Dermis blood vessel endothelial cell (primary cell): ENCODE measurements around the gene KLHDC3. TPM values are rescaled to one million over a fixed set of nuclear protein-coding genes. Genes with fewer than 3 reads are reported as not detected.
A peak's percentile ranks its signal among the peaks of the same experiment; 100 is the strongest.
"Not testable (repeated sequence)": the region's sequence is repeated elsewhere in the genome, so short reads cannot be mapped to it uniquely, and the experiment has no call there.

Experiments
- DNase-seq: peaks from one replicate; pipeline ENCODE4 v3.0.0; 2010
- total RNA-seq: library from RNA; depleted of rRNA; stranded (reverse); fragments of >200 nt; gene quantifications from 2 replicates; pipeline ENCODE4 v1.2.3, GENCODE V29; 2014

KLHDC3 gene
- total RNA-seq, 1 donor from 2014 or later = 134 TPM

GRCh38 chr6:42988486-42989020, 25.5 kb upstream of the KLHDC3 start:
- peak; percentile 61 for DNase-seq

- DNase-seq = no peak
These were observed 24.1 kb upstream of the KLHDC3 start for GRCh38 chr6:42989923-42990322.

- DNase-seq = no peak
These were observed 20.6 kb upstream of the KLHDC3 start for GRCh38 chr6:42993445-42993844.

GRCh38 chr6:42996513-42996912, 17.5 kb upstream of the KLHDC3 start:
- no peak for DNase-seq

GRCh38 chr6:42998205-42998604, 15.8 kb upstream of the KLHDC3 start:
- not testable (repeated sequence) for DNase-seq

- no peak for DNase-seq
These were observed 12.2 kb upstream of the KLHDC3 start for GRCh38 chr6:43001843-43002242.

- no peak for DNase-seq
These were observed 8.2 kb upstream of the KLHDC3 start for GRCh38 chr6:43005844-43006243.

GRCh38 chr6:43006251-43006650, 7.8 kb upstream of the KLHDC3 start:
- no peak for DNase-seq

- no peak for DNase-seq
These were observed 6.9 kb upstream of the KLHDC3 start for GRCh38 chr6:43007126-43007525.

- DNase-seq = peak; percentile 72
These were observed 4.9 kb upstream of the KLHDC3 start for GRCh38 chr6:43009124-43009523.

- no peak for DNase-seq
These were observed 2.8 kb upstream of the KLHDC3 start for GRCh38 chr6:43011207-43011606.

- no peak for DNase-seq
These were observed 1.7 kb upstream of the KLHDC3 start for GRCh38 chr6:43012364-43012763.

GRCh38 chr6:43013097-43013842, 779 bp upstream of the KLHDC3 start:
- DNase-seq = peak; percentile 36

GRCh38 chr6:43014434-43014909, 423 bp downstream of the KLHDC3 start:
- DNase-seq = peak; percentile 46

GRCh38 chr6:43016176-43016942, 2.3 kb downstream of the KLHDC3 start:
- no peak for DNase-seq

- DNase-seq = no peak
These were observed 2.9 kb downstream of the KLHDC3 start for GRCh38 chr6:43016943-43017334.

GRCh38 chr6:43019152-43019551, 5.1 kb downstream of the KLHDC3 start:
- DNase-seq = no peak

GRCh38 chr6:43020052-43020705, 6.1 kb downstream of the KLHDC3 start:
- no peak for DNase-seq

- peak; percentile 6 for DNase-seq
These were observed 6.8 kb downstream of the KLHDC3 start for GRCh38 chr6:43020847-43021246.

- peak; percentile 78 for DNase-seq
These were observed 7.4 kb downstream of the KLHDC3 start, which contains the start of gene RRP36 for GRCh38 chr6:43021270-43022047. Gene RRP36 (plus strand): TSS chr6:43021623. CDS start chr6:43021655, 32 bp downstream.

- no peak for DNase-seq
These were observed 10.4 kb downstream of the KLHDC3 start for GRCh38 chr6:43024436-43024835.

- DNase-seq = no peak
These were observed 12.3 kb downstream of the KLHDC3 start for GRCh38 chr6:43026365-43026764.
